Lung (tissue), 12 donors: ENCODE results near the gene RNASE4. TPM values are rescaled to one million over a fixed set of nuclear protein-coding genes. Genes with fewer than 3 reads are reported as not detected.

ENCODE experiments used
- ATAC-seq: fragments of 200-7000 bp; cut with Tn5 transposase; one replicate; pipeline ENCODE4 v1.9.1; 2020; ENCODE audit warnings: moderate number of reproducible peaks; ENCODE audit not compliant: insufficient read depth, low FRiP score
- DNase-seq, 3 donors: peaks; one replicate each; pipeline ENCODE4 v3.0.0-alpha.2; 2013 to 2017
- H3K27ac ChIP-seq, 2 donors: one replicate each; pipeline ENCODE4 v1.5.1; 2013; ENCODE audit warnings: mild to moderate bottlenecking in 2 of 2, moderate library complexity in 2 of 2, control low read depth in 1 of 2, inconsistent platforms in 1 of 2, low read depth in 1 of 2, low read length in 1 of 2
- H3K27me3 ChIP-seq, 3 donors: one replicate each; pipeline ENCODE4 v1.5.1; 2013; ENCODE audit warnings: low read length in 2 of 3; ENCODE audit not compliant: control insufficient read depth in 3 of 3, insufficient read depth in 3 of 3
- H3K36me3 ChIP-seq, 4 donors: one replicate each; pipeline ENCODE4 v1.5.1; 2013; ENCODE audit warnings: low read length in 4 of 4, mild to moderate bottlenecking in 1 of 4, moderate library complexity in 1 of 4; ENCODE audit not compliant: control insufficient read depth in 4 of 4, insufficient read depth in 4 of 4
- H3K4me1 ChIP-seq, 5 donors: one replicate each; pipeline ENCODE4 v1.5.1; 2013; ENCODE audit warnings: low read length in 5 of 5, mild to moderate bottlenecking in 2 of 5, moderate library complexity in 1 of 5; ENCODE audit not compliant: control insufficient read depth in 5 of 5, insufficient read depth in 5 of 5
- H3K4me3 ChIP-seq: one replicate; pipeline ENCODE4 v1.5.1; 2013; ENCODE audit warnings: mild to moderate bottlenecking, control low read depth, moderate library complexity
- H3K9ac ChIP-seq, 2 donors: one replicate each; pipeline ENCODE4 v1.5.1; 2013; ENCODE audit warnings: low read length in 2 of 2, control low read depth in 1 of 2; ENCODE audit not compliant: insufficient read depth in 1 of 2
- H3K9me3 ChIP-seq, 4 donors: one replicate each; pipeline ENCODE4 v1.5.1; 2013; ENCODE audit warnings: low read length in 3 of 4, mild to moderate bottlenecking in 1 of 4, moderate library complexity in 1 of 4; ENCODE audit not compliant: control insufficient read depth in 4 of 4, insufficient read depth in 3 of 4
- WGBS, 2 donors: extraction: QIAGEN DNeasy Blood & Tissue Kit; methylation state at CpG; one replicate each; pipeline ENCODE4 v1.1.7; 2013; 5-methylcytosine and 5-hydroxymethylcytosine counted together
- polyA plus RNA-seq, 2 donors: library from polyadenylated mRNA; stranded (reverse); fragments of 200-250 nt; gene quantifications; one replicate each; pipeline ENCODE4 v1.2.1, GENCODE V29; 2013
- total RNA-seq, 2 donors: library from RNA; depleted of rRNA in 1 of 2; stranded (reverse); fragments of >200 nt in 1 of 2; gene quantifications; one replicate each; pipeline ENCODE4 v1.2.1, GENCODE V29; 2014 to 2021
- TF ChIP-seq, protein P1 (sequence below): IDR thresholded peaks from 2 replicates; pipeline ENCODE4 v1.5.1; 2012; ENCODE audit warnings: mild to moderate bottlenecking; ENCODE audit errors: control extremely low read depth, extremely low read depth
- donor health status: control.
- donor health status: control.
- donor health status: Bipolar disorder and iron deficiency.
- donor health status: healthy.
- donor health status: DM: yes; HTN: yes; CAD: no.

RNASE4 gene
- total and polyA plus RNA-seq, 4 donors, result 14.5 to 51.9 (median 28.6) TPM

DNA sequence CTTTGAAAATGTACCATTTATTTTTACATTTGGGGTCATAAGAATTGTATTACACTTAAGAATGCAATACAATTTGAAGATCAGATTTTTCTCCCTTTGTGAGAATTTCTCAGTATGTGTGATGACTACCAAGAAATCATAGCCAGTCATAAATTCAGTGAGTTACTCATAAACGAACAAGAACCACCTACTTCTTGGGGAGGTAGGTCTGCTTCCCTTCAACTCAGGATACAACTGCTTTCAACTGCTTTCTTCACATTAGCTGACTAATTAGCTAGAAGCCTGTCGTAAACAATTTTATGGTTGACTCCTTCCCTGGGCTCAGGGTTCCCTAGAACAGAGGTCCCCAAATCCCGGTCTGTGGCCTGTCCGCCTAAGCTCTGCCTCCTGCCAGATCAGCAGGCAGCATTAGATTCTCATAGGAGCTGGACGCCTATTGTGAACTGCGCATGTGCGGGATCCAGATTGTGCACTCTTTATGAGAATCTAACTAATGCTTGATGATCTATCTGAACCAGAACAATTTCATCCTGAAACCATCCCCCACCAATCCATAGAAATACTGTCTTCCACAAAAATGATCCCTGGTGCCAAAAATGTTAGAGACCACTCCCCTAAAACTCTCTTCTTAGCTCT is 7.9 kb downstream of the RNASE4 start:
- no peaks in the 10 kb centered on the region for H3K27me3 ChIP-seq
- H3K36me3 ChIP-seq, result peaks cover 0 to 7% (median 1%) of the 10 kb centered on the region in 4 donors
- no peak for ATAC-seq
- H3K27ac ChIP-seq, result no peak overlapping the region
- no peaks in the 10 kb centered on the region for H3K9me3 ChIP-seq
- no peak for DNase-seq
- 90 to 91% methylated on average over 7 of the region's 7 CpGs for WGBS, 2 donors
- H3K9ac ChIP-seq, result no peak overlapping the region
- H3K4me1 ChIP-seq, result peaks cover 0 to 3% (median 0%) of the 10 kb centered on the region in 5 donors
- TF ChIP-seq, protein P1, sequence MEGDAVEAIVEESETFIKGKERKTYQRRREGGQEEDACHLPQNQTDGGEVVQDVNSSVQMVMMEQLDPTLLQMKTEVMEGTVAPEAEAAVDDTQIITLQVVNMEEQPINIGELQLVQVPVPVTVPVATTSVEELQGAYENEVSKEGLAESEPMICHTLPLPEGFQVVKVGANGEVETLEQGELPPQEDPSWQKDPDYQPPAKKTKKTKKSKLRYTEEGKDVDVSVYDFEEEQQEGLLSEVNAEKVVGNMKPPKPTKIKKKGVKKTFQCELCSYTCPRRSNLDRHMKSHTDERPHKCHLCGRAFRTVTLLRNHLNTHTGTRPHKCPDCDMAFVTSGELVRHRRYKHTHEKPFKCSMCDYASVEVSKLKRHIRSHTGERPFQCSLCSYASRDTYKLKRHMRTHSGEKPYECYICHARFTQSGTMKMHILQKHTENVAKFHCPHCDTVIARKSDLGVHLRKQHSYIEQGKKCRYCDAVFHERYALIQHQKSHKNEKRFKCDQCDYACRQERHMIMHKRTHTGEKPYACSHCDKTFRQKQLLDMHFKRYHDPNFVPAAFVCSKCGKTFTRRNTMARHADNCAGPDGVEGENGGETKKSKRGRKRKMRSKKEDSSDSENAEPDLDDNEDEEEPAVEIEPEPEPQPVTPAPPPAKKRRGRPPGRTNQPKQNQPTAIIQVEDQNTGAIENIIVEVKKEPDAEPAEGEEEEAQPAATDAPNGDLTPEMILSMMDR, result no peak
- no peak overlapping the region for H3K4me3 ChIP-seq

DNA sequence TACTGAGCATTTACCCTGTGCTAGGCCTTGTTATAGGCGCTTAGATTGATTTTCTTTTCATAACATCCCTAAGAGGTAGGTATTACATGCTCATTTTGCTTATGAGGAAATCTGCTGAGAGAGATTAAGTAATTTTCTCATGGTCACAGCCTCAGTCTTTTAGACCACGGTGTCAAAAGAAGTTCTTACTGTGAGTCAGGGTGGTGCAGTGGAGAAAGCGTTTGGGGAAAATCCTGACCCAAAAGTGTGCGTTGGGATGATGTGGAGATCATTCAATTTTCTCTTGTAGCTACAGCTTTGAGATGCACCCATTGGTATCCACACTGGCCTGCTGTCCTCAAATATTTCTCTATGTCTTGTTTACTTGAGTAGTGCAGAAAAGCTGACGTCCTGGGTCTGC is 12.4 kb downstream of the RNASE4 start:
- Histone ChIP-seq H3K4me1 (no peaks in the 10 kb centered on the region), H3K4me3 (no peak overlapping the region), H3K9me3 (no peaks in the 10 kb centered on the region), H3K36me3 (peaks cover 0 to 7% (median 4%) of the 10 kb centered on the region in 4 donors), H3K27ac (no peak overlapping the region), H3K27me3 (no peaks in the 10 kb centered on the region), H3K9ac (no peak overlapping the region)
- ATAC-seq, result no peak
- DNase-seq, result no peak
- WGBS, 2 donors, result 71 to 86% methylated on average over 5 of the region's 5 CpGs
- TF ChIP-seq, protein P1, result no peak

DNA sequence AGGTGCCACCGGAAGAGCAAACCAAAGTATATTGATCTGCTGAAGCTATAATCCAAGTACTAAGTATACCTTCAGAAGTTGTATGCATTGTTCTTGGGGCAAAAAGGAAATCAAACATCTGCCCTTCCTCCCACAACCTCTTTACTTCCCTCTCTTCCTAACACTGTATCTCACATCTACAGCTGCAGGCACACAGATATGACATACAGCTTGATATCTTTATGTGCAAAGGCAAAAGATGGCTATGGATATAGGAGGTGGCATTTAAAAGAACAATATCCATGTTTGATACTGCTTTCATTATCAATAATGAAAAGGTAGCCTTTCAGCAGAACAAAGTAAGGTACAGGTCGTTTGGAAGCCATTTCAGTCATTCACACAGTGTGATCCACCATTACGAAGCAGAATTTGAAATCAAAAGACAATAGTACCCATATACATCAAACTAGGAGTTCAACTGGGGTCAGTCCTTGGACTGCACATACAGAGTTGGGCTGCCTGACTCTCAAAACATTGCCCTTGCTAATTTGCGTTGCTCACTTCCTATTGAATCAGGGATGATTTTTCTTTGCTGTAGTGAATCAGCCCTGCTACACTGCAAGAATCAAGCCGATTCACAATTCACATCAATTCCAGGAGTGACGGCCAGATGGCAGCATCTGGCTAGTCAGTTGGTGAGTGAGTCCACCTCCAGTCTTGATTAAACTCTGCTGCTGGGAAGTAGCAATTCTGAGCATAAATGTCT is 13.1 kb downstream of the RNASE4 start:
- peak; percentile 69 to 81 (median 78) for DNase-seq
- Histone ChIP-seq H3K9me3 (no peaks in the 10 kb centered on the region), H3K36me3 (peaks cover 0 to 7% (median 4%) of the 10 kb centered on the region in 4 donors), H3K4me3 (no peak overlapping the region), H3K27me3 (no peaks in the 10 kb centered on the region), H3K9ac (no peak overlapping the region), H3K27ac (no peak overlapping the region), H3K4me1 (no peaks in the 10 kb centered on the region)
- TF ChIP-seq, protein P1, result peak; percentile 87
- peak; percentile 82 for ATAC-seq
- 34% methylated on average over 6 of the region's 6 CpGs for WGBS, 2 donors
